Glutamatergic neuron (in vitro differentiated cells): ENCODE measurements around the gene ANKRD12. TPM values are rescaled to one million over a fixed set of nuclear protein-coding genes. Genes with fewer than 3 reads are reported as not detected.

ENCODE experiments used
- DNase-seq: peaks from one replicate; pipeline ENCODE4 v3.0.0; 2022
- H3K27ac Mint-ChIP-seq: one replicate; pipeline ENCODE4 v1.8.0; 2020; ENCODE audit warnings: mild to moderate bottlenecking, mixed read lengths, inconsistent platforms; ENCODE audit not compliant: unreplicated experiment
- H3K27me3 Mint-ChIP-seq: one replicate; pipeline ENCODE4 v1.8.0; 2020; ENCODE audit warnings: mild to moderate bottlenecking, moderate library complexity, mixed read lengths, inconsistent platforms; ENCODE audit not compliant: unreplicated experiment
- H3K36me3 Mint-ChIP-seq: one replicate; pipeline ENCODE4 v1.8.0; 2020; ENCODE audit warnings: mild to moderate bottlenecking, mixed read lengths, inconsistent platforms; ENCODE audit not compliant: unreplicated experiment
- H3K4me1 Mint-ChIP-seq: one replicate; pipeline ENCODE4 v1.8.0; 2020; ENCODE audit warnings: mild to moderate bottlenecking, low read depth, mixed read lengths, inconsistent platforms; ENCODE audit not compliant: unreplicated experiment
- H3K4me3 Mint-ChIP-seq: one replicate; pipeline ENCODE4 v1.8.0; 2020; ENCODE audit warnings: mild to moderate bottlenecking, mixed read lengths, inconsistent platforms; ENCODE audit not compliant: unreplicated experiment
- H3K9me3 Mint-ChIP-seq: one replicate; pipeline ENCODE4 v1.8.0; 2020; ENCODE audit warnings: mild to moderate bottlenecking, moderate library complexity, mixed read lengths, inconsistent platforms; ENCODE audit not compliant: unreplicated experiment
- CTCF ChIP-seq: fragments of 200-600 bp; sonication (generic); IDR thresholded peaks from one replicate; pipeline ENCODE4 v1.5.0; 2021; ENCODE audit not compliant: partially characterized antibody, unreplicated experiment
- total RNA-seq: library from RNA; stranded (reverse); fragmentation: NEBNext Ultra II Directional; extraction: Animal tissue kit (Norgen Biotek cat#: 25700); gene quantifications from one replicate; pipeline ENCODE4 v1.2.1, GENCODE V29; 2021; ENCODE audit not compliant: unreplicated experiment

Gene ANKRD12
- total RNA-seq, 1 donor from 2014 or later: 41.6 TPM

- H3K4me1 Mint-ChIP-seq: no peaks in the 10 kb centered on the region
- peaks cover 4% of the 10 kb centered on the region for H3K27me3 Mint-ChIP-seq
- H3K9me3 Mint-ChIP-seq: no peaks in the 10 kb centered on the region
- no peaks in the 10 kb centered on the region for H3K36me3 Mint-ChIP-seq
- no peak overlapping the region for H3K4me3 Mint-ChIP-seq
- no peak for TF ChIP-seq CTCF
- DNase-seq: no peak
- H3K27ac Mint-ChIP-seq: no peak overlapping the region
Observed at GRCh38 chr18:9319333-9319732, 182.8 kb downstream of the ANKRD12 start.

GRCh38 chr18:9321017-9321452, 184.5 kb downstream of the ANKRD12 start:
- no peak overlapping the region for H3K27ac Mint-ChIP-seq
- H3K27me3 Mint-ChIP-seq: peaks cover 2% of the 10 kb centered on the region
- no peak for DNase-seq
- no peaks in the 10 kb centered on the region for H3K9me3 Mint-ChIP-seq
- no peaks in the 10 kb centered on the region for H3K36me3 Mint-ChIP-seq
- no peak overlapping the region for H3K4me3 Mint-ChIP-seq
- TF ChIP-seq CTCF: no peak
- no peaks in the 10 kb centered on the region for H3K4me1 Mint-ChIP-seq

GRCh38 chr18:9321736-9322135, 185.2 kb downstream of the ANKRD12 start:
- H3K4me1 Mint-ChIP-seq: no peaks in the 10 kb centered on the region
- peaks cover 1% of the 10 kb centered on the region for H3K9me3 Mint-ChIP-seq
- no peak for DNase-seq
- peaks cover 3% of the 10 kb centered on the region for H3K27me3 Mint-ChIP-seq
- no peaks in the 10 kb centered on the region for H3K36me3 Mint-ChIP-seq
- no peak overlapping the region for H3K27ac Mint-ChIP-seq
- TF ChIP-seq CTCF: no peak
- no peak overlapping the region for H3K4me3 Mint-ChIP-seq

GRCh38 chr18:9322744-9323143, 186.2 kb downstream of the ANKRD12 start:
- DNase-seq: no peak
- Mint-ChIP-seq H3K9me3 (peaks cover 1% of the 10 kb centered on the region), H3K4me3 (no peak overlapping the region), H3K4me1 (no peaks in the 10 kb centered on the region), H3K27me3 (peaks cover 3% of the 10 kb centered on the region), H3K36me3 (no peaks in the 10 kb centered on the region), H3K27ac (no peak overlapping the region)
- no peak for TF ChIP-seq CTCF

- H3K27ac Mint-ChIP-seq: no peak overlapping the region
Observed at GRCh38 chr18:9323750-9324445, 187.3 kb downstream of the ANKRD12 start.

More at GRCh38 chr18:9323750-9324445, 187.3 kb downstream of the ANKRD12 start:
- no peak for TF ChIP-seq CTCF
- H3K36me3 Mint-ChIP-seq: no peaks in the 10 kb centered on the region
- peaks cover 2% of the 10 kb centered on the region for H3K27me3 Mint-ChIP-seq
- peaks cover 1% of the 10 kb centered on the region for H3K9me3 Mint-ChIP-seq
- no peak overlapping the region for H3K4me3 Mint-ChIP-seq
- H3K4me1 Mint-ChIP-seq: no peaks in the 10 kb centered on the region
- no peak for DNase-seq
